HepG2 (cell line): ENCODE results near the gene DALRD3. TPM values are rescaled to one million over a fixed set of nuclear protein-coding genes. Genes with fewer than 3 reads are reported as not detected.

Experiments
- ATAC-seq: fragments of 200-7000 bp; cut with Tn5 transposase; 3 replicates; pipeline ENCODE4 v1.9.1; 2020; ENCODE audit warnings: mild to moderate bottlenecking, moderate library complexity
- BruUV-seq: library from RNA; stranded (reverse); fragments of 400-500 nt; replicated peaks from 2 replicates; lab custom pipeline; 2021; lab: Mats Ljungman, UMichigan
- CTCF ChIA-PET: fragments of 300-600 bp; formaldehyde crosslinking; extraction: SDS; loops from one replicate; lab custom pipeline; 2021; ENCODE audit warnings: low total read pairs, inconsistent platforms, low intra/inter-chr PET ratio; lab: Yijun Ruan, JAX
- POLR2A ChIA-PET: fragments of 350-600 bp; sonication (Branson Sonifier 250); formaldehyde crosslinking; loops from one replicate; lab custom pipeline; 2020; ENCODE audit warnings: antibody characterized with exemption, inconsistent platforms; lab: Yijun Ruan, JAX
- DNase-seq: peaks from one replicate; pipeline ENCODE4 v3.0.0-alpha.2; 2015; ENCODE audit warnings: low spot score
- FAIRE-seq: peaks from 3 replicates; lab custom pipeline; 2011; peaks lifted over from hg19 to GRCh38; lab: Jason Lieb, UNC
- H2AFZ ChIP-seq: one replicate; pipeline ENCODE4 v1.6.1; 2011; ENCODE audit warnings: low read length, inconsistent platforms
- H3K27ac ChIP-seq: fragments of 300-600 bp; 3 replicates; pipeline ENCODE4 v1.8.0; 2011; ENCODE audit warnings: mixed run types, mild to moderate bottlenecking, mixed read lengths, low read length, inconsistent platforms; ENCODE audit not compliant: insufficient read depth; ENCODE audit errors: extremely low read length
- H3K27me3 ChIP-seq, 2 experiments: fragments of 200-600 bp in 1 of 2; 2 replicates in 1 of 2; 3 replicates in 1 of 2; pipeline versions ENCODE4 v1.6.0 to v1.8.0; 2011; ENCODE audit warnings: low read length in 2 of 2, mild to moderate bottlenecking in 2 of 2, moderate library complexity in 2 of 2, inconsistent platforms in 1 of 2; ENCODE audit not compliant: insufficient read depth in 2 of 2, control insufficient read depth in 1 of 2
- H3K36me3 ChIP-seq, 2 experiments: fragments of 200-600 bp in 1 of 2; replicated peaks in 1 of 2; 2 replicates in 1 of 2; 3 replicates in 1 of 2; pipeline versions ENCODE4 v1.5.1 to v1.8.0; 2011; ENCODE audit warnings: low read length in 2 of 2, inconsistent platforms in 1 of 2; ENCODE audit not compliant: insufficient read depth in 2 of 2, control insufficient read depth in 1 of 2
- H3K4me1 ChIP-seq: 2 replicates; pipeline ENCODE4 v1.5.1; 2012; ENCODE audit warnings: low read length, inconsistent platforms; ENCODE audit not compliant: insufficient read depth
- H3K4me2 ChIP-seq: 2 replicates; pipeline ENCODE4 v1.6.0; 2011; ENCODE audit warnings: low read depth, low read length, inconsistent platforms
- H3K4me3 ChIP-seq, 3 experiments: fragments of 200-600 bp in 1 of 3; sonication (generic), shearing (Covaris generic) in 1 of 3; replicated peaks in 1 of 3; 2 replicates each; pipeline ENCODE4 v1.5.1; 2011 to 2016; ENCODE audit warnings: low read length in 3 of 3, inconsistent platforms in 2 of 3, low read depth in 2 of 3, mild to moderate bottlenecking in 2 of 3, control low read depth in 1 of 3, mixed read lengths in 1 of 3; ENCODE audit not compliant: insufficient read depth in 1 of 3
- H3K79me2 ChIP-seq: one replicate; pipeline ENCODE4 v1.6.1; 2011; ENCODE audit warnings: low read length, inconsistent platforms; ENCODE audit not compliant: insufficient read depth
- H3K9ac ChIP-seq: 2 replicates; pipeline ENCODE4 v1.6.0; 2011; ENCODE audit warnings: mild to moderate bottlenecking, low read depth, low read length, inconsistent platforms; ENCODE audit not compliant: insufficient read depth
- H3K9me3 ChIP-seq: 2 replicates; pipeline ENCODE4 v1.5.1; 2012; ENCODE audit warnings: mild to moderate bottlenecking, low read length
- H4K20me1 ChIP-seq: 2 replicates; pipeline ENCODE4 v1.6.0; 2011; ENCODE audit warnings: inconsistent platforms, mild to moderate bottlenecking, low read length, moderate library complexity; ENCODE audit not compliant: insufficient read depth
- CAMTA2 ChIP-seq: sonication (generic); formaldehyde crosslinking; IDR thresholded peaks from 2 replicates; pipeline ENCODE4 v1.4.0; 2020; ENCODE audit warnings: mild to moderate bottlenecking, missing genetic modification reagents, borderline replicate concordance
- ELF4 ChIP-seq: sonication (generic); formaldehyde crosslinking; IDR thresholded peaks from 2 replicates; pipeline ENCODE4 v1.5.0; 2020; ENCODE audit warnings: missing genetic modification reagents, mild to moderate bottlenecking, moderate library complexity, borderline replicate concordance
- ESRRA ChIP-seq: sonication (generic); formaldehyde crosslinking; IDR thresholded peaks from 2 replicates; pipeline ENCODE4 v1.5.1; 2020; ENCODE audit warnings: mild to moderate bottlenecking, low read depth, missing genetic modification reagents
- ETV5 ChIP-seq: IDR thresholded peaks from 2 replicates; pipeline ENCODE4 v1.6.1; 2018; ENCODE audit warnings: missing biosample characterization, missing genetic modification reagents, inconsistent platforms, borderline replicate concordance
- JARID2 ChIP-seq: sonication (generic); formaldehyde crosslinking; IDR thresholded peaks from 2 replicates; pipeline ENCODE4 v1.8.1; 2023; ENCODE audit warnings: missing genetic modification reagents, inconsistent platforms; ENCODE audit not compliant: insufficient replicate concordance
- KLF12 ChIP-seq: sonication (generic); formaldehyde crosslinking; IDR thresholded peaks from 2 replicates; pipeline ENCODE4 v1.4.0; 2020; ENCODE audit warnings: missing genetic modification reagents, borderline replicate concordance
- NBN ChIP-seq: fragments of 450-650 bp; conservative IDR thresholded peaks from 2 replicates; pipeline ENCODE4 v1.6.1; 2017
- PAWR ChIP-seq: sonication (generic); formaldehyde crosslinking; IDR thresholded peaks from 2 replicates; pipeline ENCODE4 v1.4.0; 2020; ENCODE audit warnings: missing genetic modification reagents, mild to moderate bottlenecking, borderline replicate concordance
- PCBP1 ChIP-seq: fragments of 200-400 bp; formaldehyde crosslinking; IDR thresholded peaks from 2 replicates; pipeline ENCODE4 v1.6.1; 2017; ENCODE audit warnings: mild to moderate bottlenecking, low read depth, low read length, borderline replicate concordance
- PRDM10 ChIP-seq: sonication (generic); formaldehyde crosslinking; IDR thresholded peaks from 2 replicates; pipeline ENCODE4 v1.4.0; 2020; ENCODE audit warnings: low read depth, missing genetic modification reagents
- SIX1 ChIP-seq: sonication (generic); formaldehyde crosslinking; IDR thresholded peaks from 2 replicates; pipeline ENCODE4 v1.4.0; 2020; ENCODE audit warnings: missing genetic modification reagents, borderline replicate concordance
- TERF1 ChIP-seq: sonication (generic); formaldehyde crosslinking; IDR thresholded peaks from 2 replicates; pipeline ENCODE4 v1.8.0; 2022; ENCODE audit warnings: mild to moderate bottlenecking, missing genetic modification reagents, moderate library complexity
- ZNF788 ChIP-seq: sonication (generic); formaldehyde crosslinking; IDR thresholded peaks from 2 replicates; pipeline ENCODE4 v1.5.0; 2020; ENCODE audit warnings: mild to moderate bottlenecking, missing genetic modification reagents, borderline replicate concordance
- WGBS: methylation state at CpG from one replicate; pipeline ENCODE4 v1.1.6; 2017; ENCODE audit warnings: low lambda C conversion rate; 5-methylcytosine and 5-hydroxymethylcytosine counted together
- in situ Hi-C: cut with HindIII; loops from 2 replicates; pipeline ENCODE4 v1.10.0; 2017; ENCODE audit warnings: low pct_unique_long_range_greater_than_20kb; ENCODE audit not compliant: extremely low pct_ligation_motif_present
- intact Hi-C: fragments of 100-400 bp; cut with micrococcal nuclease; formaldehyde crosslinking; loops from one replicate; pipeline ENCODE4 v1.10.0; 2022; ENCODE audit not compliant: unreplicated experiment
- polyA plus RNA-seq, 8 experiments: library from polyadenylated mRNA; depleted of rRNA in 3 of 8; stranded (reverse) in 7 of 8; unstranded in 1 of 8; fragments of >200 nt; fragmentation: Illumina TruSeq in 4 of 8; extraction: Trizol in 4 of 8; gene quantifications; 2 replicates each; pipeline versions ENCODE4 v1.2.1 to v1.2.3, GENCODE V29; 2011 to 2016; ENCODE audit warnings: low read depth in 4 of 8, missing spikeins in 1 of 8, mixed read lengths in 1 of 8; ENCODE audit not compliant: insufficient read depth in 1 of 8
- total RNA-seq, 5 experiments: library from RNA; depleted of rRNA; stranded (reverse); fragments of >200 nt; fragmentation: Illumina TruSeq; extraction: Trizol; gene quantifications; 2 replicates each; pipeline ENCODE4 v1.2.3, GENCODE V29; 2016; ENCODE audit warnings: low read depth in 1 of 5
- TF ChIP-seq, protein P1 (sequence below): IDR thresholded peaks from 2 replicates; pipeline ENCODE4 v1.6.1; 2016; ENCODE audit warnings: mild to moderate bottlenecking, missing biosample characterization, missing genetic modification reagents
- TF ChIP-seq, protein P2 (sequence below): IDR thresholded peaks from 2 replicates; pipeline ENCODE4 v1.6.1; 2018; ENCODE audit warnings: missing genetic modification reagents

Gene DALRD3
- total and polyA plus RNA-seq, 2 of the 13 experiments (the other 11 are each of a cell fraction or from before 2014, with no cell fraction given), result 19.9 to 36.5 TPM

GRCh38 chr3:49034650-49035049 is 16.3 kb upstream of the DALRD3 start:
- Histone ChIP-seq H3K9me3 (no peaks in the 10 kb centered on the region), H3K79me2 (no peaks in the 10 kb centered on the region), H4K20me1 (no peaks in the 10 kb centered on the region), H3K27ac (no peak overlapping the region), H3K4me1 (peaks cover under 1% of the 10 kb centered on the region; the same call in 1 of the 2 replicates), H3K4me3 (no peak overlapping the region), H3K9ac (no peak overlapping the region), H2AFZ (no peak overlapping the region), H3K36me3 (peaks cover 24 to 70% of the 10 kb centered on the region in 2 experiments), H3K27me3 (no peaks in the 10 kb centered on the region), H3K4me2 (no peak overlapping the region)
- intact Hi-C loops (no loop called here), in situ Hi-C loops (no loop called here)
- no peak for FAIRE-seq
- ChIA-PET POLR2A (interaction anchor here (1.3 kb wide), 1 partner anchor 13 kb away, joined by 7 read pairs; the partner anchor contains the start of gene NDUFAF3), CTCF (no interaction called here)
- BruUV-seq, result no TSS peak
- no peak for TF ChIP-seq KLF12
- TF ChIP-seq, protein P1, sequence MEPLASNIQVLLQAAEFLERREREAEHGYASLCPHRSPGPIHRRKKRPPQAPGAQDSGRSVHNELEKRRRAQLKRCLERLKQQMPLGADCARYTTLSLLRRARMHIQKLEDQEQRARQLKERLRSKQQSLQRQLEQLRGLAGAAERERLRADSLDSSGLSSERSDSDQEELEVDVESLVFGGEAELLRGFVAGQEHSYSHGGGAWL (CRISPR knock-in tag), result no peak
- no peak for TF ChIP-seq PAWR (CRISPR knock-in tag)
- no peak for TF ChIP-seq PRDM10 (CRISPR knock-in tag)
- TF ChIP-seq TERF1 (CRISPR knock-in tag), result no peak
- TF ChIP-seq ZNF788 (CRISPR knock-in tag), result no peak
- TF ChIP-seq SIX1 (CRISPR knock-in tag), result no peak
- TF ChIP-seq, protein P2, sequence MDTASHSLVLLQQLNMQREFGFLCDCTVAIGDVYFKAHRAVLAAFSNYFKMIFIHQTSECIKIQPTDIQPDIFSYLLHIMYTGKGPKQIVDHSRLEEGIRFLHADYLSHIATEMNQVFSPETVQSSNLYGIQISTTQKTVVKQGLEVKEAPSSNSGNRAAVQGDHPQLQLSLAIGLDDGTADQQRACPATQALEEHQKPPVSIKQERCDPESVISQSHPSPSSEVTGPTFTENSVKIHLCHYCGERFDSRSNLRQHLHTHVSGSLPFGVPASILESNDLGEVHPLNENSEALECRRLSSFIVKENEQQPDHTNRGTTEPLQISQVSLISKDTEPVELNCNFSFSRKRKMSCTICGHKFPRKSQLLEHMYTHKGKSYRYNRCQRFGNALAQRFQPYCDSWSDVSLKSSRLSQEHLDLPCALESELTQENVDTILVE (CRISPR knock-in tag), result no peak
- TF ChIP-seq CAMTA2 (CRISPR knock-in tag), result no peak
- no peak for TF ChIP-seq ETV5 (CRISPR knock-in tag)
- TF ChIP-seq ESRRA, result no peak
- TF ChIP-seq ELF4 (CRISPR knock-in tag), result no peak
- no peak for TF ChIP-seq PCBP1
- TF ChIP-seq JARID2, result no peak
- no peak for TF ChIP-seq NBN
- 100% methylated on average over 2 of the region's 2 CpGs for WGBS
- ATAC-seq, result no peak
- no peak for DNase-seq
